ENCODE results near the gene NEFH.

The NEFH gene

GRCh38 chr22:29519996-29520395 is 40.0 kb downstream of the NEFH start:
- in situ Hi-C loops (cut with HindIII; ENCODE audit: low sequenced_read_pairs) = no loop called here
- TF ChIP-seq CTCF (IDR thresholded peaks at IDR 0.05; ENCODE audit: low read depth, low read length, missing control alignments) = no peak
- no peak overlapping the region for H3K4me3 ChIP-seq (ENCODE audit: low read depth, low read length)
- no peak for DNase-seq (ENCODE audit: low read depth)

- H3K4me3 ChIP-seq (ENCODE audit: low read depth, low read length) = no peak overlapping the region
- in situ Hi-C loops (cut with HindIII; ENCODE audit: low sequenced_read_pairs) = no loop called here
- TF ChIP-seq CTCF (IDR thresholded peaks at IDR 0.05; ENCODE audit: low read depth, low read length, missing control alignments) = no peak
- DNase-seq (ENCODE audit: low read depth) = peak; percentile 26
These were observed 40.8 kb downstream of the NEFH start for GRCh38 chr22:29520851-29521250.

GRCh38 chr22:29521526-29521925 is 41.5 kb downstream of the NEFH start:
- H3K4me3 ChIP-seq (ENCODE audit: low read depth, low read length) = no peak overlapping the region
- in situ Hi-C loops (cut with HindIII; ENCODE audit: low sequenced_read_pairs) = no loop called here
- no peak for DNase-seq (ENCODE audit: low read depth)
- TF ChIP-seq CTCF (IDR thresholded peaks at IDR 0.05; ENCODE audit: low read depth, low read length, missing control alignments) = no peak

GRCh38 chr22:29523761-29524160 is 43.7 kb downstream of the NEFH start:
- no peak for DNase-seq (ENCODE audit: low read depth)
- TF ChIP-seq CTCF (IDR thresholded peaks at IDR 0.05; ENCODE audit: low read depth, low read length, missing control alignments) = no peak
- in situ Hi-C loops (cut with HindIII; ENCODE audit: low sequenced_read_pairs) = no loop called here
- H3K4me3 ChIP-seq (ENCODE audit: low read depth, low read length) = no peak overlapping the region

GRCh38 chr22:29524442-29525191 is 44.6 kb downstream of the NEFH start:
- no peak for DNase-seq (ENCODE audit: low read depth)
- in situ Hi-C loops (cut with HindIII; ENCODE audit: low sequenced_read_pairs) = no loop called here

GRCh38 chr22:29528144-29528543 is 48.1 kb downstream of the NEFH start:
- H3K4me3 ChIP-seq (ENCODE audit: low read depth, low read length) = no peak overlapping the region
- no peak for DNase-seq (ENCODE audit: low read depth)
- in situ Hi-C loops (cut with HindIII; ENCODE audit: low sequenced_read_pairs) = no loop called here
- TF ChIP-seq CTCF (IDR thresholded peaks at IDR 0.05; ENCODE audit: low read depth, low read length, missing control alignments) = no peak

More at GRCh38 chr22:29524442-29525191, 44.6 kb downstream of the NEFH start:
- peak; percentile 46 for TF ChIP-seq CTCF (IDR thresholded peaks at IDR 0.05; ENCODE audit: low read depth, low read length, missing control alignments)
- no peak overlapping the region for H3K4me3 ChIP-seq (ENCODE audit: low read depth, low read length)

Measured in astrocyte of the cerebellum (primary cell).